Pancreas (tissue), 10 donors: ENCODE measurements around the gene GNPTAB. TPM values are rescaled to one million over a fixed set of nuclear protein-coding genes. Genes with fewer than 3 reads are reported as not detected.

Experiments
- ATAC-seq, 4 donors: fragments of 200-7000 bp; cut with Tn5 transposase; one replicate each; pipeline versions ENCODE4 v1.8.0 to v1.9.1; 2020; ENCODE audit warnings: mild to moderate bottlenecking in 4 of 4, moderate library complexity in 4 of 4
- DNase-seq, 6 donors: peaks; one replicate each; pipeline ENCODE4 v3.0.0-alpha.2; 2020
- FAIRE-seq: peaks from 2 replicates; lab custom pipeline; 2012; peaks lifted over from hg19 to GRCh38; lab: Jason Lieb, UNC
- H3K27ac ChIP-seq, 4 donors: fragments of 200-600 bp; sonication (generic); 1 replicate in 3 of 4; 2 replicates in 1 of 4; pipeline versions ENCODE4 v1.5.0 to v1.8.0; 2020
- H3K27me3 ChIP-seq, 4 donors: fragments of 200-600 bp; one replicate each; pipeline ENCODE4 v1.8.0; 2021
- H3K36me3 ChIP-seq, 3 donors: fragments of 200-600 bp; sonication (generic) in 1 of 3; one replicate each; pipeline versions ENCODE4 v1.5.0 to v1.8.0; 2020 to 2021
- H3K4me1 ChIP-seq, 3 donors: fragments of 200-600 bp; one replicate each; pipeline ENCODE4 v1.8.0; 2021
- H3K4me3 ChIP-seq, 4 donors: fragments of 200-600 bp; sonication (generic) in 2 of 4; one replicate each; pipeline versions ENCODE4 v1.5.0 to v1.8.0; 2020 to 2021
- H3K9me3 ChIP-seq, 4 donors: fragments of 200-600 bp; one replicate each; pipeline ENCODE4 v1.8.0; 2021
- CTCF ChIP-seq, 4 donors: fragments of 200-600 bp; sonication (generic) in 3 of 4; IDR thresholded peaks; one replicate each; pipeline versions ENCODE4 v1.5.0 to v1.8.0; 2021; ENCODE audit warnings: antibody characterized with exemption in 4 of 4
- WGBS, 2 donors: extraction: QIAGEN DNeasy Blood & Tissue Kit; methylation state at CpG; one replicate each; pipeline ENCODE4 v1.1.7; 2013; 5-methylcytosine and 5-hydroxymethylcytosine counted together
- intact Hi-C, 3 donors: fragments of 100-400 bp; cut with DNase I; formaldehyde crosslinking; loops; one replicate each; pipeline versions ENCODE4 v1.11.1 to v1.14.2; 2022
- polyA plus RNA-seq, 2 donors: library from polyadenylated mRNA; stranded (reverse); fragments of 200-250 nt; gene quantifications; one replicate each; pipeline ENCODE4 v1.2.3, GENCODE V29; 2013
- total RNA-seq, 6 donors: library from RNA; stranded (reverse); fragmentation: NEBNext Ultra II Directional in 4 of 6; extraction: Animal tissue kit (Norgen Biotek cat#: 25700) in 4 of 6; gene quantifications; one replicate each; pipeline versions ENCODE4 v1.2.1 to v1.2.4, GENCODE V29; 2021 to 2023
- donor health status: healthy with polysubstance abuse.
- donor health status: DM: no; HTN: no; CAD: no; lungs with moderate emphysema.
- donor health status: DM: no; HTN: no; CAD: no.
- donor health status: control.
- donor health status: control.
- donor health status: Bipolar disorder and iron deficiency.
- donor health status: DM: yes; HTN: yes; CAD: no.
- donor health status: DM: no; HTN: no; CAD: no.
- donor health status: DM: no; HTN: no; CAD: no.
- donor health status: DM: yes; HTN: yes; CAD: no.

Gene GNPTAB
- total and polyA plus RNA-seq, 8 donors, result 5.4 to 27.7 (median 12.2) TPM

GRCh38 chr12:101789171-101789570, 41.6 kb downstream of the GNPTAB start:
- Histone ChIP-seq H3K9me3 (no peaks in the 10 kb centered on the region), H3K4me3 (no peak overlapping the region), H3K27ac (no peak overlapping the region), H3K27me3 (no peaks in the 10 kb centered on the region), H3K4me1 (no peaks in the 10 kb centered on the region), H3K36me3 (no peaks in the 10 kb centered on the region)
- no peak for DNase-seq
- intact Hi-C loops, result no loop called here
- no peak for ATAC-seq
- FAIRE-seq, result no peak
- no peak for TF ChIP-seq CTCF (IDR thresholded peaks at IDR 0.05)
- WGBS, 2 donors, result 81 to 86% methylated on average over 4 of the region's 4 CpGs

GRCh38 chr12:101785671-101786070, 45.1 kb downstream of the GNPTAB start:
- DNase-seq (no peak), ATAC-seq (no peak), FAIRE-seq (no peak)
- no peak for TF ChIP-seq CTCF (IDR thresholded peaks at IDR 0.05)
- intact Hi-C loops, result no loop called here
- Histone ChIP-seq H3K9me3 (no peaks in the 10 kb centered on the region), H3K4me3 (no peak overlapping the region), H3K27ac (no peak overlapping the region), H3K4me1 (no peaks in the 10 kb centered on the region), H3K27me3 (no peaks in the 10 kb centered on the region), H3K36me3 (no peaks in the 10 kb centered on the region)
- WGBS, 2 donors, result 93 to 97% methylated on average over 1 of the region's 1 CpG

- ATAC-seq (no peak), DNase-seq (no peak), FAIRE-seq (no peak)
- H3K9me3 ChIP-seq, result no peaks in the 10 kb centered on the region
- no peak for TF ChIP-seq CTCF (IDR thresholded peaks at IDR 0.05)
- intact Hi-C loops, result no loop called here
- H3K27me3 ChIP-seq, result no peaks in the 10 kb centered on the region
- no peak overlapping the region for H3K27ac ChIP-seq
- no peaks in the 10 kb centered on the region for H3K4me1 ChIP-seq
- no peaks in the 10 kb centered on the region for H3K36me3 ChIP-seq
- no peak overlapping the region for H3K4me3 ChIP-seq
- WGBS, 2 donors, result 88 to 97% methylated on average over 1 of the region's 1 CpG
Measured at GRCh38 chr12:101784376-101784775, 46.4 kb downstream of the GNPTAB start.

- H3K4me3 ChIP-seq, result no peak overlapping the region
- WGBS, 2 donors, result 93 to 98% methylated on average over 2 of the region's 2 CpGs
- no peak overlapping the region for H3K27ac ChIP-seq
- intact Hi-C loops, result no loop called here
- TF ChIP-seq CTCF (IDR thresholded peaks at IDR 0.05), result no peak
- ATAC-seq (no peak), DNase-seq (no peak), FAIRE-seq (no peak)
- no peaks in the 10 kb centered on the region for H3K27me3 ChIP-seq
- no peaks in the 10 kb centered on the region for H3K9me3 ChIP-seq
- no peaks in the 10 kb centered on the region for H3K36me3 ChIP-seq
- no peaks in the 10 kb centered on the region for H3K4me1 ChIP-seq
Measured at GRCh38 chr12:101783838-101784237, 46.9 kb downstream of the GNPTAB start.

- FAIRE-seq, result no peak
- no peak for TF ChIP-seq CTCF (IDR thresholded peaks at IDR 0.05)
Measured at GRCh38 chr12:101783150-101783549, 47.6 kb downstream of the GNPTAB start.

More at GRCh38 chr12:101783150-101783549, 47.6 kb downstream of the GNPTAB start:
- ATAC-seq (no peak), DNase-seq (no peak)
- intact Hi-C loops, result no loop called here
- Histone ChIP-seq H3K36me3 (no peaks in the 10 kb centered on the region), H3K4me1 (no peaks in the 10 kb centered on the region), H3K4me3 (no peak overlapping the region), H3K27me3 (no peaks in the 10 kb centered on the region), H3K9me3 (no peaks in the 10 kb centered on the region), H3K27ac (no peak overlapping the region)
- 83 to 84% methylated on average over 2 of the region's 2 CpGs for WGBS, 2 donors
